HepG2 (cell line): Measurements from ENCODE around the gene PLBD1. TPM values are rescaled to one million over a fixed set of nuclear protein-coding genes. Genes with fewer than 3 reads are reported as not detected.

ENCODE experiments used
- ATAC-seq: fragments of 200-7000 bp; cut with Tn5 transposase; 3 replicates; pipeline ENCODE4 v1.9.1; 2020; ENCODE audit warnings: mild to moderate bottlenecking, moderate library complexity
- BruUV-seq: library from RNA; stranded (reverse); fragments of 400-500 nt; replicated peaks from 2 replicates; lab custom pipeline; 2021; lab: Mats Ljungman, UMichigan
- CTCF ChIA-PET: fragments of 300-600 bp; formaldehyde crosslinking; extraction: SDS; loops from one replicate; lab custom pipeline; 2021; ENCODE audit warnings: low total read pairs, inconsistent platforms, low intra/inter-chr PET ratio; lab: Yijun Ruan, JAX
- POLR2A ChIA-PET: fragments of 350-600 bp; sonication (Branson Sonifier 250); formaldehyde crosslinking; loops from one replicate; lab custom pipeline; 2020; ENCODE audit warnings: antibody characterized with exemption, inconsistent platforms; lab: Yijun Ruan, JAX
- DNase-seq: peaks from one replicate; pipeline ENCODE4 v3.0.0-alpha.2; 2015; ENCODE audit warnings: low spot score
- FAIRE-seq: peaks from 3 replicates; lab custom pipeline; 2011; peaks lifted over from hg19 to GRCh38; lab: Jason Lieb, UNC
- H2AFZ ChIP-seq: one replicate; pipeline ENCODE4 v1.6.1; 2011; ENCODE audit warnings: low read length, inconsistent platforms
- H3K27ac ChIP-seq: fragments of 300-600 bp; 3 replicates; pipeline ENCODE4 v1.8.0; 2011; ENCODE audit warnings: mixed run types, mild to moderate bottlenecking, mixed read lengths, low read length, inconsistent platforms; ENCODE audit not compliant: insufficient read depth; ENCODE audit errors: extremely low read length
- H3K27me3 ChIP-seq, 2 experiments: fragments of 200-600 bp in 1 of 2; 2 replicates in 1 of 2; 3 replicates in 1 of 2; pipeline versions ENCODE4 v1.6.0 to v1.8.0; 2011; ENCODE audit warnings: low read length in 2 of 2, mild to moderate bottlenecking in 2 of 2, moderate library complexity in 2 of 2, inconsistent platforms in 1 of 2; ENCODE audit not compliant: insufficient read depth in 2 of 2, control insufficient read depth in 1 of 2
- H3K36me3 ChIP-seq, 2 experiments: fragments of 200-600 bp in 1 of 2; replicated peaks in 1 of 2; 2 replicates in 1 of 2; 3 replicates in 1 of 2; pipeline versions ENCODE4 v1.5.1 to v1.8.0; 2011; ENCODE audit warnings: low read length in 2 of 2, inconsistent platforms in 1 of 2; ENCODE audit not compliant: insufficient read depth in 2 of 2, control insufficient read depth in 1 of 2
- H3K4me1 ChIP-seq: 2 replicates; pipeline ENCODE4 v1.5.1; 2012; ENCODE audit warnings: low read length, inconsistent platforms; ENCODE audit not compliant: insufficient read depth
- H3K4me2 ChIP-seq: 2 replicates; pipeline ENCODE4 v1.6.0; 2011; ENCODE audit warnings: low read depth, low read length, inconsistent platforms
- H3K4me3 ChIP-seq, 3 experiments: fragments of 200-600 bp in 1 of 3; sonication (generic), shearing (Covaris generic) in 1 of 3; replicated peaks in 1 of 3; 2 replicates each; pipeline ENCODE4 v1.5.1; 2011 to 2016; ENCODE audit warnings: low read length in 3 of 3, inconsistent platforms in 2 of 3, low read depth in 2 of 3, mild to moderate bottlenecking in 2 of 3, control low read depth in 1 of 3, mixed read lengths in 1 of 3; ENCODE audit not compliant: insufficient read depth in 1 of 3
- H3K79me2 ChIP-seq: one replicate; pipeline ENCODE4 v1.6.1; 2011; ENCODE audit warnings: low read length, inconsistent platforms; ENCODE audit not compliant: insufficient read depth
- H3K9ac ChIP-seq: 2 replicates; pipeline ENCODE4 v1.6.0; 2011; ENCODE audit warnings: mild to moderate bottlenecking, low read depth, low read length, inconsistent platforms; ENCODE audit not compliant: insufficient read depth
- H3K9me3 ChIP-seq: 2 replicates; pipeline ENCODE4 v1.5.1; 2012; ENCODE audit warnings: mild to moderate bottlenecking, low read length
- H4K20me1 ChIP-seq: 2 replicates; pipeline ENCODE4 v1.6.0; 2011; ENCODE audit warnings: inconsistent platforms, mild to moderate bottlenecking, low read length, moderate library complexity; ENCODE audit not compliant: insufficient read depth
- STAG1 ChIP-seq: sonication (generic); formaldehyde crosslinking; IDR thresholded peaks from 2 replicates; pipeline ENCODE4 v1.4.0; 2020; ENCODE audit warnings: missing genetic modification reagents
- ZNF543 ChIP-seq: sonication (generic); formaldehyde crosslinking; IDR thresholded peaks from 2 replicates; pipeline ENCODE4 v1.4.0; 2020; ENCODE audit warnings: mild to moderate bottlenecking, missing genetic modification reagents
- ZNF570 ChIP-seq: sonication (generic); formaldehyde crosslinking; IDR thresholded peaks from 2 replicates; pipeline ENCODE4 v1.4.0; 2020; ENCODE audit warnings: mild to moderate bottlenecking, missing genetic modification reagents, borderline replicate concordance
- WGBS: methylation state at CpG from one replicate; pipeline ENCODE4 v1.1.6; 2017; ENCODE audit warnings: low lambda C conversion rate; 5-methylcytosine and 5-hydroxymethylcytosine counted together
- in situ Hi-C: cut with HindIII; loops from 2 replicates; pipeline ENCODE4 v1.10.0; 2017; ENCODE audit warnings: low pct_unique_long_range_greater_than_20kb; ENCODE audit not compliant: extremely low pct_ligation_motif_present
- intact Hi-C: fragments of 100-400 bp; cut with micrococcal nuclease; formaldehyde crosslinking; loops from one replicate; pipeline ENCODE4 v1.10.0; 2022; ENCODE audit not compliant: unreplicated experiment
- polyA plus RNA-seq, 8 experiments: library from polyadenylated mRNA; depleted of rRNA in 3 of 8; stranded (reverse) in 7 of 8; unstranded in 1 of 8; fragments of >200 nt; fragmentation: Illumina TruSeq in 4 of 8; extraction: Trizol in 4 of 8; gene quantifications; 2 replicates each; pipeline versions ENCODE4 v1.2.1 to v1.2.3, GENCODE V29; 2011 to 2016; ENCODE audit warnings: low read depth in 4 of 8, missing spikeins in 1 of 8, mixed read lengths in 1 of 8; ENCODE audit not compliant: insufficient read depth in 1 of 8
- total RNA-seq, 5 experiments: library from RNA; depleted of rRNA; stranded (reverse); fragments of >200 nt; fragmentation: Illumina TruSeq; extraction: Trizol; gene quantifications; 2 replicates each; pipeline ENCODE4 v1.2.3, GENCODE V29; 2016; ENCODE audit warnings: low read depth in 1 of 5
- TF ChIP-seq, protein P1 (sequence below): sonication (generic); formaldehyde crosslinking; IDR thresholded peaks from 2 replicates; pipeline ENCODE4 v1.5.0; 2020; ENCODE audit warnings: mild to moderate bottlenecking, missing genetic modification reagents, moderate library complexity
- TF ChIP-seq, protein P2 (sequence below): sonication (generic); formaldehyde crosslinking; IDR thresholded peaks from 2 replicates; pipeline ENCODE4 v1.4.0; 2020; ENCODE audit warnings: missing genetic modification reagents; ENCODE audit errors: not compliant biosample characterization

Gene PLBD1
- total and polyA plus RNA-seq, 2 of the 13 experiments (the other 11 are each of a cell fraction or from before 2014, with no cell fraction given) = not detected

GRCh38 chr12:14514154-14514842, 53.4 kb downstream of the PLBD1 start:
- POLR2A ChIA-PET = no interaction called here

More at GRCh38 chr12:14514154-14514842, 53.4 kb downstream of the PLBD1 start:
- no peaks in the 10 kb centered on the region for H4K20me1 ChIP-seq
- CTCF ChIA-PET = no interaction called here
- no peaks in the 10 kb centered on the region for H3K9me3 ChIP-seq
- H3K4me3 ChIP-seq = no peak overlapping the region
- ATAC-seq = peak; percentile 84
- no TSS peak for BruUV-seq
- TF ChIP-seq, protein P1, sequence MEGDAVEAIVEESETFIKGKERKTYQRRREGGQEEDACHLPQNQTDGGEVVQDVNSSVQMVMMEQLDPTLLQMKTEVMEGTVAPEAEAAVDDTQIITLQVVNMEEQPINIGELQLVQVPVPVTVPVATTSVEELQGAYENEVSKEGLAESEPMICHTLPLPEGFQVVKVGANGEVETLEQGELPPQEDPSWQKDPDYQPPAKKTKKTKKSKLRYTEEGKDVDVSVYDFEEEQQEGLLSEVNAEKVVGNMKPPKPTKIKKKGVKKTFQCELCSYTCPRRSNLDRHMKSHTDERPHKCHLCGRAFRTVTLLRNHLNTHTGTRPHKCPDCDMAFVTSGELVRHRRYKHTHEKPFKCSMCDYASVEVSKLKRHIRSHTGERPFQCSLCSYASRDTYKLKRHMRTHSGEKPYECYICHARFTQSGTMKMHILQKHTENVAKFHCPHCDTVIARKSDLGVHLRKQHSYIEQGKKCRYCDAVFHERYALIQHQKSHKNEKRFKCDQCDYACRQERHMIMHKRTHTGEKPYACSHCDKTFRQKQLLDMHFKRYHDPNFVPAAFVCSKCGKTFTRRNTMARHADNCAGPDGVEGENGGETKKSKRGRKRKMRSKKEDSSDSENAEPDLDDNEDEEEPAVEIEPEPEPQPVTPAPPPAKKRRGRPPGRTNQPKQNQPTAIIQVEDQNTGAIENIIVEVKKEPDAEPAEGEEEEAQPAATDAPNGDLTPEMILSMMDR (CRISPR knock-in tag) = peak; percentile 29
- TF ChIP-seq ZNF570 (CRISPR knock-in tag) (no peak), ZNF543 (CRISPR knock-in tag) (no peak), STAG1 (peak; percentile 20; the same call in 1 of the 2 replicates)
- TF ChIP-seq, protein P2, sequence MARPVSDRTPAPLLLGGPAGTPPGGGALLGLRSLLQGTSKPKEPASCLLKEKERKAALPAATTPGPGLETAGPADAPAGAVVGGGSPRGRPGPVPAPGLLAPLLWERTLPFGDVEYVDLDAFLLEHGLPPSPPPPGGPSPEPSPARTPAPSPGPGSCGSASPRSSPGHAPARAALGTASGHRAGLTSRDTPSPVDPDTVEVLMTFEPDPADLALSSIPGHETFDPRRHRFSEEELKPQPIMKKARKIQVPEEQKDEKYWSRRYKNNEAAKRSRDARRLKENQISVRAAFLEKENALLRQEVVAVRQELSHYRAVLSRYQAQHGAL = no peak
- TF ChIP-seq, all 625 proteins: peak for 2
- no peak overlapping the region for H3K27ac ChIP-seq
- DNase-seq (peak; percentile 5), FAIRE-seq (no peak)
- no peak overlapping the region for H3K4me2 ChIP-seq
- no peaks in the 10 kb centered on the region for H3K79me2 ChIP-seq
- no peaks in the 10 kb centered on the region for H3K36me3 ChIP-seq
- in situ Hi-C loops (no loop called here), intact Hi-C loops (no loop called here)
- no peaks in the 10 kb centered on the region for H3K4me1 ChIP-seq
- WGBS = 9% methylated on average over 4 of the region's 4 CpGs
- no peak overlapping the region for H2AFZ ChIP-seq
- no peaks in the 10 kb centered on the region; a peak in 1 of 5 replicates for H3K27me3 ChIP-seq
- H3K9ac ChIP-seq = no peak overlapping the region
